22Rv1 (cell line): ENCODE results near the gene LPIN2.

Experiments used
- CTCF ChIP-seq: fragments of 450-650 bp; IDR thresholded peaks from 2 replicates; pipeline ENCODE4 v1.5.1; 2017; ENCODE audit warnings: mild to moderate bottlenecking
- ZFX ChIP-seq: fragments of 450-650 bp; IDR thresholded peaks from 2 replicates; pipeline ENCODE4 v1.6.1; 2017; ENCODE audit warnings: antibody characterized with exemption, borderline replicate concordance

- TF ChIP-seq CTCF (no peak), ZFX (no peak)
Measured at GRCh38 chr18:3052411-3052758, 39.4 kb upstream of the LPIN2 start.
